Mucosa of descending colon (tissue), 3 donors: ENCODE measurements around the gene FIG4. TPM values are rescaled to one million over a fixed set of nuclear protein-coding genes. Genes with fewer than 3 reads are reported as not detected.
"Not testable (repeated sequence)": the region's sequence is repeated elsewhere in the genome, so short reads cannot be mapped to it uniquely, and the experiment has no call there.

Experiments
- ATAC-seq: fragments of 200-7000 bp; cut with Tn5 transposase; one replicate; pipeline ENCODE4 v1.9.1; 2020; ENCODE audit warnings: mild to moderate bottlenecking, moderate library complexity
- DNase-seq, 3 donors: peaks; one replicate each; pipeline ENCODE4 v3.0.0-alpha.2; 2020
- H3K36me3 ChIP-seq: fragments of 200-600 bp; one replicate; pipeline ENCODE4 v1.8.0; 2021; ENCODE audit warnings: low read depth, mild to moderate bottlenecking
- H3K4me1 ChIP-seq: fragments of 200-600 bp; one replicate; pipeline ENCODE4 v1.8.0; 2021; ENCODE audit warnings: low read depth, mild to moderate bottlenecking
- H3K4me3 ChIP-seq: fragments of 200-600 bp; one replicate; pipeline ENCODE4 v1.8.0; 2021; ENCODE audit warnings: mild to moderate bottlenecking
- H3K9me3 ChIP-seq: fragments of 200-600 bp; one replicate; pipeline ENCODE4 v1.8.0; 2021; ENCODE audit warnings: mild to moderate bottlenecking
- intact Hi-C, 2 donors: fragments of 100-400 bp; cut with DNase I in 1 of 2; cut with micrococcal nuclease in 1 of 2; formaldehyde crosslinking; loops; one replicate each; pipeline versions ENCODE4 v1.11.0 to v1.11.1; 2022; cut with DNase I, micrococcal nuclease
- total RNA-seq, 3 donors: library from RNA; stranded (reverse); fragmentation: NEBNext Ultra II Directional in 2 of 3; extraction: Animal tissue kit (Norgen Biotek cat#: 25700) in 2 of 3; gene quantifications; one replicate each; pipeline versions ENCODE4 v1.2.1 to v1.2.4, GENCODE V29; 2021 to 2023
- TF ChIP-seq, protein P1 (sequence below): fragments of 200-600 bp; IDR thresholded peaks from one replicate; pipeline ENCODE4 v1.8.0; 2022; ENCODE audit warnings: antibody characterized with exemption, mild to moderate bottlenecking
- donor health status: DM: no; HTN: no; CAD: no; lungs with moderate emphysema.
- donor health status: DM: no; HTN: no; CAD: no.
- donor health status: DM: no; HTN: yes; CAD: no.

Gene FIG4
- total RNA-seq, 3 donors from 2014 or later, result 14.9 to 18.6 (median 15.9) TPM

- TF ChIP-seq, protein P1, sequence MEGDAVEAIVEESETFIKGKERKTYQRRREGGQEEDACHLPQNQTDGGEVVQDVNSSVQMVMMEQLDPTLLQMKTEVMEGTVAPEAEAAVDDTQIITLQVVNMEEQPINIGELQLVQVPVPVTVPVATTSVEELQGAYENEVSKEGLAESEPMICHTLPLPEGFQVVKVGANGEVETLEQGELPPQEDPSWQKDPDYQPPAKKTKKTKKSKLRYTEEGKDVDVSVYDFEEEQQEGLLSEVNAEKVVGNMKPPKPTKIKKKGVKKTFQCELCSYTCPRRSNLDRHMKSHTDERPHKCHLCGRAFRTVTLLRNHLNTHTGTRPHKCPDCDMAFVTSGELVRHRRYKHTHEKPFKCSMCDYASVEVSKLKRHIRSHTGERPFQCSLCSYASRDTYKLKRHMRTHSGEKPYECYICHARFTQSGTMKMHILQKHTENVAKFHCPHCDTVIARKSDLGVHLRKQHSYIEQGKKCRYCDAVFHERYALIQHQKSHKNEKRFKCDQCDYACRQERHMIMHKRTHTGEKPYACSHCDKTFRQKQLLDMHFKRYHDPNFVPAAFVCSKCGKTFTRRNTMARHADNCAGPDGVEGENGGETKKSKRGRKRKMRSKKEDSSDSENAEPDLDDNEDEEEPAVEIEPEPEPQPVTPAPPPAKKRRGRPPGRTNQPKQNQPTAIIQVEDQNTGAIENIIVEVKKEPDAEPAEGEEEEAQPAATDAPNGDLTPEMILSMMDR, result no peak
- Histone ChIP-seq H3K9me3 (no peaks in the 10 kb centered on the region), H3K36me3 (no peaks in the 10 kb centered on the region), H3K4me3 (no peak overlapping the region), H3K4me1 (no peaks in the 10 kb centered on the region)
- DNase-seq (peak in 1 of 3 donors; percentile 13), ATAC-seq (peak; percentile 53)
- intact Hi-C loops, result no loop called here
These were observed 125.6 kb downstream of the FIG4 start for GRCh38 chr6:109816452-109817374.

GRCh38 chr6:109820706-109821350, 129.7 kb downstream of the FIG4 start:
- ATAC-seq (no peak), DNase-seq (no peak)
- intact Hi-C loops, result no loop called here
- H3K9me3 ChIP-seq, result no peaks in the 10 kb centered on the region
- no peaks in the 10 kb centered on the region for H3K4me1 ChIP-seq
- TF ChIP-seq, protein P1, result no peak
- no peak overlapping the region for H3K4me3 ChIP-seq
- no peaks in the 10 kb centered on the region for H3K36me3 ChIP-seq

GRCh38 chr6:109821428-109821827, 130.3 kb downstream of the FIG4 start:
- TF ChIP-seq, protein P1, result no peak
- H3K36me3 ChIP-seq, result no peaks in the 10 kb centered on the region
- no peak for ATAC-seq

DNA sequence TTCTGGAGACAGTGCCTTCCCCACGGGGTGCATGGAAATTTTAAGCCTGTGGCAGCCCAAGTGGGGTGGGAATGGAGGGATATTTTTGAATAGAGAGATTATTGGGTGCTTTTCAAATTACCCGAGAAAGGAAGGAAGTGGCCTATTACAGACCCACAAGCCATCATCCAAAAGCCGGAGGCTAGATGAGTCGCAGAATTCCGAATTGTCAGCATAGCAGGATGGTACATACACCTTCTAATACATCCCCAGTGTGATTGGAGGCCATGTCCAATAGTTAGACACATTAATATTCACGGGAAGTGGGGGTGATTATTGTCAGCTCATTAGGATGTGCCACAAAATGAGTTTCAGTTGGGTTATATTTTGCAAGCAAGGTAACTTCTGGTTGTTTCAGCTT, 133.0 kb downstream of the FIG4 start:
- TF ChIP-seq, protein P1, result no peak
- H3K9me3 ChIP-seq, result no peaks in the 10 kb centered on the region
- H3K4me1 ChIP-seq, result no peaks in the 10 kb centered on the region
- intact Hi-C loops, result no loop called here
- no peak overlapping the region for H3K4me3 ChIP-seq
- no peak for DNase-seq
- no peaks in the 10 kb centered on the region for H3K36me3 ChIP-seq
- no peak for ATAC-seq

More at GRCh38 chr6:109821428-109821827, 130.3 kb downstream of the FIG4 start:
- no peak for DNase-seq
- Histone ChIP-seq H3K4me3 (no peak overlapping the region), H3K4me1 (no peaks in the 10 kb centered on the region), H3K9me3 (no peaks in the 10 kb centered on the region)
- intact Hi-C loops, result no loop called here

DNA sequence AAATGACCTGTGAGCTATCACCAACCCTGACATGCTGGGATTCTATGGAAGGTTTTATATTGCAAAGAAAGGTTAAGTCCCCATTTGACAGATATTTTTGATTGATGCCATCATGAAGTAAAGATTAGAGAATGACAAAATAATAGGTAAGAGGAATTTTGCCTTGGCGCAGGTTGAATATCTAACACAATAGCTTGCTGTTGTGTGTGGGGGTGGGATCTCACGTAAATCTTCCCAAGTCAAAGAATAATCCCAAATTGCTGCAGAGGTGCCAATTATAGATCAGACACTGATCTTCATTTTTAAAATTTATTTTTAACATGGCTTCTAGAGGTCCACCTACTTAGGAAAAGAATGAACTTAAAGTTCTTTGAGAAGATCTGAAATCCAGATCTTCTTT, 135.5 kb downstream of the FIG4 start:
- Histone ChIP-seq H3K36me3 (no peaks in the 10 kb centered on the region), H3K9me3 (peaks cover 10% of the 10 kb centered on the region), H3K4me3 (no peak overlapping the region), H3K4me1 (no peaks in the 10 kb centered on the region)
- intact Hi-C loops, result no loop called here
- DNase-seq, result no peak
- no peak for ATAC-seq
- TF ChIP-seq, protein P1, result no peak

DNA sequence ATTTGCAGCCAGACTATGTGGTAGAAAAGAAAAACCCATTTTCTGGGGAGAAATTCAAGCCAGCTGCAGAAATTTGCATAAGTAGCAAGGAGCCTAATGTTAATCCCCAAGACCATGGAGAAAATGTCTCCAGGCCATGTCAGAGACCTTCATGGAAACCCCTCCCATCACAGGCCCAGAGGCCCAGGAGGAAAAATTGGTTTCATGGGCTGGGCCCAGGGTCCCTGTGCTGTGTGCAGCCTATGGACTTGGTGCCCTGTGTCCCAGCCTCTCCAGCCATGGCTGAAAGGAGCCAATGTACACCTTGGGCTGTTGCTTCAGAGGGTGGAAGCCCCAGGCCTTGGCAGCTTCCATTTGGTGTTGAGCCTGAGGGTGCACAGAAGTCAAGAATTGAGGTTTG, 140.3 kb downstream of the FIG4 start:
- H3K36me3 ChIP-seq, intact Hi-C loops, H3K4me3 ChIP-seq, H3K4me1 ChIP-seq, DNase-seq, ATAC-seq: not testable (repeated sequence)
- H3K9me3 ChIP-seq, result peaks cover 11% of the 10 kb centered on the region
